Muscle layer of colon (tissue), 2 donors: ENCODE data around the gene APC.
"Not testable (repeated sequence)": the region's sequence is repeated elsewhere in the genome, so short reads cannot be mapped to it uniquely, and the experiment has no call there.

Experiments
- H3K27ac ChIP-seq: one replicate; pipeline ENCODE4 v1.7.0; 2013; ENCODE audit warnings: low read depth, mild to moderate bottlenecking, low read length, moderate library complexity
- H3K27me3 ChIP-seq, 2 donors: one replicate each; pipeline ENCODE4 v1.7.0; 2013; ENCODE audit warnings: low read length in 2 of 2, mild to moderate bottlenecking in 2 of 2; ENCODE audit not compliant: insufficient read depth in 2 of 2, control insufficient read depth in 1 of 2
- H3K36me3 ChIP-seq: one replicate; pipeline ENCODE4 v1.7.0; 2013; ENCODE audit warnings: mild to moderate bottlenecking, low read length; ENCODE audit not compliant: insufficient read depth
- H3K4me1 ChIP-seq: one replicate; pipeline ENCODE4 v1.7.0; 2013; ENCODE audit warnings: mild to moderate bottlenecking, low read length; ENCODE audit not compliant: insufficient read depth
- H3K4me3 ChIP-seq, 2 donors: one replicate each; pipeline ENCODE4 v1.7.0; 2013; ENCODE audit warnings: low read length in 2 of 2, low read depth in 1 of 2, mild to moderate bottlenecking in 1 of 2, moderate library complexity in 1 of 2
- H3K9ac ChIP-seq: one replicate; pipeline ENCODE4 v1.7.0; 2013; ENCODE audit warnings: low read length
- H3K9me3 ChIP-seq: one replicate; pipeline ENCODE4 v1.7.0; 2013; ENCODE audit warnings: mild to moderate bottlenecking, low read length
- donor health status: abdominal sarcoma.
- donor health status: Adenocarcinoma of cecum.

The APC gene

DNA sequence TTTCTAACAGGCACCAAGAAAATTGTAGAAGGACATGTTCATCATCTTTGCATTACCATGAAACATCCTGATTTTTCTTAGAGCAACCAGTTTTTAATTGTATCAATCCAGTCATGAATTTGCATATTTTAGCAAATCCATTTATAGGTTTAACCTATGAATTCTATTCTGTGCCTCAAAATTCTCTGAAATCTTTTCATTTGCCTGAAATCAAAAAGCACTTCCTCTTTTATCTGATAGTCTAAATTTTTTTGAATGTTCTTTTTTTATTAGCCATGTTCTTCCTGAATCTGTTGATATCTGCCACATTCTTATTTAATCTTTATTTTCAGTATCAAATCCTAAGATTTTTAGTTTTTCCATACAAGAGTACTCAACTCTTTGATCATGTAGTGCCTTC lies 86.5 kb downstream of the APC start:
- no peak overlapping the region for H3K27ac ChIP-seq
- H3K9me3 ChIP-seq = no peaks in the 10 kb centered on the region
- no peaks in the 10 kb centered on the region for H3K27me3 ChIP-seq
- H3K4me3 ChIP-seq = no peak overlapping the region
- H3K4me1 ChIP-seq = no peaks in the 10 kb centered on the region
- peaks cover 53% of the 10 kb centered on the region for H3K36me3 ChIP-seq
- no peak overlapping the region for H3K9ac ChIP-seq

DNA sequence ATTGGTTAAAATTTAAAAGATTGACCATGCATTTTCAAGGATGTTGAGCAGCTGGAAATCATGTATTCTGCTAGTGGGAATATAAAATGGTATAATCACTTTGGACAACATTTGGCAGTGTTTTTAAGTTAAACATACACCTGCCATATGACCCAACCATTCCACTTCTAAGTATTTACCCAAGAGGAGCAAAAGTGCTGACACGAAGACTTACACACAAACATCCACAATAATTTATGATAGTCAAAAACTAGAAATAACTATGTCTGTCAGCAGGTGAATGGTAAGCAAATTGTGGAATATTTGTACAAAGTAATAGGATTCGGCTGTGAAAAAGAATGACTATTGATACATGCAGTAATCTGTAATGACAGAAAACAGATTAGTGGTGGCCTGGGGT lies 92.7 kb downstream of the APC start:
- Histone ChIP-seq H3K27ac (no peak overlapping the region), H3K27me3 (no peaks in the 10 kb centered on the region), H3K4me3 (no peak overlapping the region), H3K36me3 (peaks cover 37% of the 10 kb centered on the region), H3K4me1 (no peaks in the 10 kb centered on the region), H3K9me3 (no peaks in the 10 kb centered on the region), H3K9ac (no peak overlapping the region)

DNA sequence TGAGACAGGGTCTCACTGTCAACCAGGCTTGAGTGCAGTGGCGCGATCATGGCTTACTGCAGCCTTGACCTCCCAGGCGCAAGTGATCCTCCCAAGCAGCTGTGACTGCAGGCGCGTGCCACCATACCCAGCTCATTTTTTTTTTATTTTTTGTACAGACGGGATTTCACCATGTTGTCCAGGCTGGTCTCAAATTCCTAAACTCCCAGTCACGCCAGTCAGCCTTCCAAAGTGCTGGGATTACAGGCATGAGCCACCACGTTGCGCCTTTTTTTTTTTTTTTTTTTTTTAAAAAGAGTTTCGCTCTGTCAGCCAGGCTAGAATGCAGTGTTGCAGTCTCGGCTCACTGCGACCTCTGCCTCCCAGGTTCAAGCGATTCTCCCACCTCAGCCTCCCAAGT lies 96.3 kb downstream of the APC start:
- Histone ChIP-seq H3K9ac (no peak overlapping the region), H3K4me1 (no peaks in the 10 kb centered on the region), H3K36me3 (peaks cover 35% of the 10 kb centered on the region), H3K4me3 (no peak overlapping the region), H3K27ac (no peak overlapping the region), H3K9me3 (no peaks in the 10 kb centered on the region), H3K27me3 (no peaks in the 10 kb centered on the region)

GRCh38 chr5:112844489-112844888 lies 106.8 kb downstream of the APC start:
- Histone ChIP-seq H3K4me1 (no peaks in the 10 kb centered on the region), H3K27ac (no peak overlapping the region), H3K9me3 (no peaks in the 10 kb centered on the region), H3K4me3 (no peak overlapping the region), H3K9ac (no peak overlapping the region), H3K27me3 (no peaks in the 10 kb centered on the region), H3K36me3 (peaks cover 6% of the 10 kb centered on the region)

DNA sequence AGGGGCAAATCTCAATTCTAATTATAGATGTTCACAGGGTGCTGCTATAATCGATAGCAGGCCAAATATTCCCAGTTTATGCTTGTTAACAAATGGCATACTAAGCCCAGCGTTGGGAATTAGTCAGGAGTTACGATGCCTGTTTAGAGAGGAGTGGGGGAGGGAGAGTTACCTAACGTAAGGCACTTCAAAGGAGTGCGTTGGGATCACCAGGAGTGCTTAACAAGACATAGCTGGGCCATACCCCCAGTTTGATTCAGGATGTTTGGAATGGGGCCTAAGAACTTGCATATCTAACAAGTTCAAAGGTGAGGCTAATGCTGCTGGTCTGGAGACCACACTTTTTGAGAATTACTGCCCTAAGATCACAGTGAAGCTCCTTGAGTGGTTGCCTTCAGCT lies 108.9 kb downstream of the APC start:
- no peak overlapping the region for H3K9ac ChIP-seq
- H3K4me3 ChIP-seq = no peak overlapping the region
- no peaks in the 10 kb centered on the region for H3K4me1 ChIP-seq
- H3K36me3 ChIP-seq = no peaks in the 10 kb centered on the region
- H3K27ac ChIP-seq = no peak overlapping the region
- H3K9me3 ChIP-seq = no peaks in the 10 kb centered on the region
- H3K27me3 ChIP-seq = no peaks in the 10 kb centered on the region

GRCh38 chr5:112847306-112847705 lies 109.6 kb downstream of the APC start:
- Histone ChIP-seq H3K27ac (no peak overlapping the region), H3K4me1 (no peaks in the 10 kb centered on the region), H3K36me3 (no peaks in the 10 kb centered on the region), H3K9ac (no peak overlapping the region), H3K27me3 (no peaks in the 10 kb centered on the region), H3K9me3 (no peaks in the 10 kb centered on the region), H3K4me3 (no peak overlapping the region)

GRCh38 chr5:112848116-112848811 lies 110.6 kb downstream of the APC start:
- no peak overlapping the region for H3K27ac ChIP-seq
- no peaks in the 10 kb centered on the region for H3K9me3 ChIP-seq
- H3K9ac ChIP-seq = no peak overlapping the region
- no peaks in the 10 kb centered on the region for H3K36me3 ChIP-seq
- H3K4me3 ChIP-seq = no peak overlapping the region
- no peaks in the 10 kb centered on the region for H3K4me1 ChIP-seq
- H3K27me3 ChIP-seq = no peaks in the 10 kb centered on the region

DNA sequence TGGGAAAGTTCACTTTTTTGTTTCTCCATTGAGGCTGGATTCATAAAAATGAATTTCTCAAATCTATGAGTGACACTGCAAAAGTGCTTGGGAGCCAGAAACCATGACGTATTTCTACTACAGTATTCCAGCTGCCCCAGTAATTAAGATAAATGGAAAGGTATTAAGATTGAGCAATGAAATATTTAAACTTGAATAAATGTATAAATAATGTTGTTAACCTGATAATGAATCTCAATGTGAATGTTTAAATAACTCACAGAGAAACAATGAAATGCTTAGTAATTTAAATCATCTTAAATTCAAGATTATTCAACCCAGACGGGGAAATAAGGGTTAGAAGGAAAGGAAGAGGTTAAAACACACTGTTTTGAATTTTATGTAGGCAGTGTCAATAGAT lies 112.2 kb downstream of the APC start:
- no peaks in the 10 kb centered on the region for H3K4me1 ChIP-seq

DNA sequence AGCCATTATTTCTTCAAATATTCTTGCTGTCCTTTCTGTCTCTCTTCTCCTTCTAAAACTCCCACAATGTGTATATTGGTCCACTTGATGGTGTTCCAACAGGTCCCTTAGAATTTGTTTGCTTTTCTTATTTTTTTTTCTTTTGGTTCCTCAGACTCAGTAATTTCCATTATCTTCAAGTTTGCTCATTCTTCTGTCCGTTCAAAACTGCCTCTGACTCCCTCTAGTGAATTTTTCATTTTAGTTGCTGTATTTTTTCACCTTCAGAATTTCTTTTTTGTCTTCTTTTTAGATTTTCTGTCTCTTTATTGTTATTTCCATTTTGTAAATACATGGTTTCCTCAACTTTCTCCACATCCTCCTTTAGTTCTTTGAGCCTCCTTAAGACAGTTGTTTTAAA lies 117.0 kb downstream of the APC start:
- Histone ChIP-seq H3K9ac (no peak overlapping the region), H3K4me3 (no peak overlapping the region), H3K27me3 (no peaks in the 10 kb centered on the region), H3K4me1 (no peaks in the 10 kb centered on the region), H3K9me3 (no peaks in the 10 kb centered on the region), H3K27ac (no peak overlapping the region), H3K36me3 (no peaks in the 10 kb centered on the region)

More for the DNA sequence above, 112.2 kb downstream of the APC start:
- H3K27ac ChIP-seq = no peak overlapping the region
- H3K9me3 ChIP-seq = no peaks in the 10 kb centered on the region
- H3K27me3 ChIP-seq = no peaks in the 10 kb centered on the region
- H3K36me3 ChIP-seq = no peaks in the 10 kb centered on the region
- H3K4me3 ChIP-seq = no peak overlapping the region
- no peak overlapping the region for H3K9ac ChIP-seq

GRCh38 chr5:112857866-112858265 lies 120.2 kb downstream of the APC start:
- Histone ChIP-seq H3K9me3 (no peaks in the 10 kb centered on the region), H3K9ac (no peak overlapping the region), H3K27me3 (no peaks in the 10 kb centered on the region), H3K4me1 (peaks cover 17% of the 10 kb centered on the region), H3K36me3 (peaks cover under 1% of the 10 kb centered on the region), H3K4me3 (no peak overlapping the region), H3K27ac (no peak overlapping the region)

GRCh38 chr5:112860571-112860928 lies 122.9 kb downstream of the APC start:
- H3K9me3 ChIP-seq, H3K27me3 ChIP-seq: not testable (repeated sequence)
- H3K36me3 ChIP-seq = peaks cover 19% of the 10 kb centered on the region
- peak overlapping the region; percentile 91 for H3K27ac ChIP-seq
- peaks cover 26% of the 10 kb centered on the region for H3K4me1 ChIP-seq
- H3K9ac ChIP-seq = peak overlapping the region; percentile 95
- peak overlapping the region; percentile 55 to 96 for H3K4me3 ChIP-seq

GRCh38 chr5:112860929-112861637 lies 123.4 kb downstream of the APC start, which contains the start of gene SRP19:
TSS of gene SRP19 (plus strand) at chr5:112861287. CDS start at chr5:112861377, 90 bp downstream.
- H3K27ac ChIP-seq = peak within 1 kb of the TSS; percentile 91
- no peaks in the 10 kb centered on the region for H3K9me3 ChIP-seq
- peak within 1 kb of the TSS; percentile 55 to 96 for H3K4me3 ChIP-seq
- peak within 1 kb of the TSS; percentile 95 for H3K9ac ChIP-seq
- peaks cover 23% of the 10 kb centered on the region for H3K36me3 ChIP-seq
- peaks cover 26% of the 10 kb centered on the region for H3K4me1 ChIP-seq
- no peaks in the 10 kb centered on the region for H3K27me3 ChIP-seq
